K562 (cell line): ENCODE results near the gene PPP1R14D. TPM values are rescaled to one million over a fixed set of nuclear protein-coding genes. Genes with fewer than 3 reads are reported as not detected.

ENCODE experiments used
- ATF4 ChIP-seq: fragments of 450-650 bp; formaldehyde crosslinking; IDR thresholded peaks from 2 replicates; pipeline ENCODE4 v1.4.0; 2022; ENCODE audit warnings: mild to moderate bottlenecking, moderate library complexity
- REST ChIP-seq, 2 experiments: fragments of 450-650 bp; formaldehyde crosslinking in 1 of 2; IDR thresholded peaks; 2 replicates each; pipeline versions ENCODE4 v1.4.0 to v1.6.1; 2014 to 2020; ENCODE audit warnings: mild to moderate bottlenecking in 2 of 2, borderline replicate concordance in 1 of 2, low read depth in 1 of 2
- SIN3B ChIP-seq: fragments of 450-650 bp; IDR thresholded peaks from 2 replicates; pipeline ENCODE4 v1.6.1; 2017; ENCODE audit warnings: low read depth, mild to moderate bottlenecking, moderate library complexity
- TCF7 ChIP-seq: sonication (generic); IDR thresholded peaks from 2 replicates; pipeline ENCODE4 v1.6.1; 2016; ENCODE audit warnings: antibody characterized with exemption, borderline replicate concordance
- ZNF197 ChIP-seq: fragments of 200-800 bp; sonication (Bioruptor generic); IDR thresholded peaks from 2 replicates; pipeline ENCODE4 v1.6.1; 2016; ENCODE audit warnings: low read depth, missing genetic modification characterization, missing compliant biosample characterization
- polyA plus RNA-seq, 8 experiments: library from polyadenylated mRNA; depleted of rRNA in 4 of 8; stranded (reverse) in 5 of 8; unstranded in 3 of 8; fragments of >200 nt; fragmentation: Nextera tagmentation in 2 of 8; fragmentation: Illumina TruSeq in 1 of 8; extraction: Ambion mirVana in 2 of 8; extraction: Trizol in 1 of 8; gene quantifications; 2 replicates each; pipeline versions ENCODE4 v1.2.1 to v1.2.3, GENCODE V29; 2011 to 2014; ENCODE audit warnings: inconsistent platforms in 1 of 8, missing spikeins in 1 of 8
- total RNA-seq, 7 experiments: library from RNA; depleted of rRNA in 6 of 7; stranded (reverse); fragments of >200 nt in 6 of 7; fragmentation: Illumina TruSeq in 2 of 7; extraction: Trizol in 2 of 7; gene quantifications; 2 replicates each; pipeline versions ENCODE4 v1.2.1 to v1.2.3, GENCODE V29; 2011 to 2021; ENCODE audit warnings: low replicate concordance in 1 of 7

The PPP1R14D gene
- total and polyA plus RNA-seq, 9 of the 15 experiments (the other 6 are each of a cell fraction or from before 2014, with no cell fraction given): 0.11 to 0.18 TPM; not detected in 7

GRCh38 chr15:40877694-40878093 lies 49.2 kb upstream of the PPP1R14D start (continued):
- TF ChIP-seq REST (IDR thresholded peaks at IDR 0.05; ENCODE audit: borderline replicate concordance) (no peak), REST (CRISPR knock-in tag; IDR thresholded peaks at IDR 0.05; ENCODE audit: low read depth) (no peak), ATF4 (CRISPR knock-in tag) (no peak), SIN3B (no peak), ZNF197 (CRISPR knock-in tag) (no peak), TCF7 (no peak)
